HTR-8/SVneo (cell line): ENCODE data around the gene ROBO3.

ENCODE experiments used
- DNase-seq: peaks from one replicate; pipeline ENCODE4 v3.0.0; 2011; ENCODE audit warnings: low spot score, mixed read lengths; ENCODE audit not compliant: insufficient read length
- FAIRE-seq: peaks from 2 replicates; lab custom pipeline; 2011; peaks lifted over from hg19 to GRCh38; lab: Jason Lieb, UNC

ROBO3 gene

GRCh38 chr11:124865181-124865901, at the start of gene ROBO3:
Gene ROBO3, plus strand, starts transcription at chr11:124865432. Its CDS starts 146 bp downstream, at chr11:124865578.
- no peak for DNase-seq
- no peak for FAIRE-seq

GRCh38 chr11:124817036-124817435, 48.2 kb upstream of the ROBO3 start:
- FAIRE-seq, result no peak
- no peak for DNase-seq

GRCh38 chr11:124821995-124822730, 43.1 kb upstream of the ROBO3 start:
- DNase-seq (no peak), FAIRE-seq (no peak)

- no peak for FAIRE-seq
Measured at GRCh38 chr11:124823512-124824376, 41.5 kb upstream of the ROBO3 start.

GRCh38 chr11:124825876-124826275, 39.4 kb upstream of the ROBO3 start:
- no peak for FAIRE-seq
- no peak for DNase-seq

More at GRCh38 chr11:124823512-124824376, 41.5 kb upstream of the ROBO3 start:
- DNase-seq, result no peak

GRCh38 chr11:124829986-124830385, 35.2 kb upstream of the ROBO3 start:
- DNase-seq (no peak), FAIRE-seq (no peak)

GRCh38 chr11:124830749-124831148, 34.5 kb upstream of the ROBO3 start:
- DNase-seq (no peak), FAIRE-seq (no peak)

GRCh38 chr11:124831897-124832296, 33.3 kb upstream of the ROBO3 start:
- FAIRE-seq (no peak), DNase-seq (no peak)

- FAIRE-seq, result no peak
- DNase-seq, result no peak
Measured at GRCh38 chr11:124832571-124832970, 32.7 kb upstream of the ROBO3 start.

GRCh38 chr11:124834526-124835180, 30.6 kb upstream of the ROBO3 start:
- FAIRE-seq, result no peak
- DNase-seq, result no peak

- no peak for DNase-seq
- no peak for FAIRE-seq
Measured at GRCh38 chr11:124835918-124836317, 29.3 kb upstream of the ROBO3 start.

- DNase-seq (peak; percentile 46), FAIRE-seq (no peak)
Measured at GRCh38 chr11:124837491-124837856, 27.8 kb upstream of the ROBO3 start.

GRCh38 chr11:124838805-124839127, 26.5 kb upstream of the ROBO3 start:
- DNase-seq (no peak), FAIRE-seq (no peak)

- no peak for FAIRE-seq
- no peak for DNase-seq
Measured at GRCh38 chr11:124839128-124839971, 25.9 kb upstream of the ROBO3 start.

GRCh38 chr11:124839972-124840621, 25.1 kb upstream of the ROBO3 start:
- DNase-seq, result no peak
- FAIRE-seq, result no peak

GRCh38 chr11:124840666-124841065, 24.6 kb upstream of the ROBO3 start:
- FAIRE-seq (no peak), DNase-seq (no peak)

- DNase-seq, result no peak
- FAIRE-seq, result no peak
Measured at GRCh38 chr11:124841201-124841600, 24.0 kb upstream of the ROBO3 start.

GRCh38 chr11:124841840-124842239, 23.4 kb upstream of the ROBO3 start:
- FAIRE-seq (no peak), DNase-seq (no peak)

GRCh38 chr11:124842305-124842704, 22.9 kb upstream of the ROBO3 start:
- FAIRE-seq (no peak), DNase-seq (no peak)
